WTC11 (cell line): ENCODE data around the gene CDK2. TPM values are rescaled to one million over a fixed set of nuclear protein-coding genes. Genes with fewer than 3 reads are reported as not detected.

Source experiments
- ATAC-seq: fragments of 200-7000 bp; cut with Tn5 transposase; 2 replicates; pipeline ENCODE4 v1.10.0; 2021; ENCODE audit warnings: mild to moderate bottlenecking, moderate library complexity
- CTCF ChIA-PET: fragments of 300-600 bp; sonication (Branson Sonifier 250); formaldehyde crosslinking; loops from one replicate; lab custom pipeline; 2021; ENCODE audit warnings: antibody characterized with exemption; lab: Charles Lee
- POLR2A ChIA-PET: fragments of 350-600 bp; sonication (Branson Sonifier 250); formaldehyde crosslinking; loops from one replicate; lab custom pipeline; 2021; ENCODE audit warnings: antibody characterized with exemption; lab: Charles Lee
- DNase-seq: peaks from one replicate; pipeline ENCODE4 v3.0.0; 2021; ENCODE audit warnings: low spot score
- H3K27ac Mint-ChIP-seq: 2 replicates; pipeline ENCODE4 v1.8.0; 2021; ENCODE audit warnings: mixed read lengths
- H3K27me3 Mint-ChIP-seq: 2 replicates; pipeline ENCODE4 v1.8.0; 2021; ENCODE audit warnings: low read depth, mild to moderate bottlenecking, moderate library complexity, mixed read lengths
- H3K36me3 Mint-ChIP-seq: 2 replicates; pipeline ENCODE4 v1.8.0; 2021; ENCODE audit warnings: mixed read lengths
- H3K4me1 Mint-ChIP-seq: 2 replicates; pipeline ENCODE4 v1.8.0; 2022; ENCODE audit warnings: mixed read lengths
- H3K4me3 Mint-ChIP-seq: 2 replicates; pipeline ENCODE4 v1.8.0; 2021; ENCODE audit warnings: mild to moderate bottlenecking, moderate library complexity, mixed read lengths
- H3K9me3 Mint-ChIP-seq: 2 replicates; pipeline ENCODE4 v1.8.0; 2021; ENCODE audit warnings: mixed read lengths
- CDX4 ChIP-seq: fragments of 250-450 bp; sonication (Bioruptor Pico); IDR thresholded peaks from 2 replicates; pipeline ENCODE4 v1.9.0; 2021; ENCODE audit warnings: moderate library complexity, mild to moderate bottlenecking, inconsistent platforms, borderline replicate concordance
- ELF4 ChIP-seq: sonication (generic); formaldehyde crosslinking; IDR thresholded peaks from 2 replicates; pipeline ENCODE4 v1.8.1; 2022; ENCODE audit warnings: low read depth, mild to moderate bottlenecking, moderate library complexity, missing genetic modification reagents
- ETV6 ChIP-seq: sonication (generic); formaldehyde crosslinking; IDR thresholded peaks from 2 replicates; pipeline ENCODE4 v1.8.1; 2022; ENCODE audit warnings: mild to moderate bottlenecking, missing genetic modification reagents
- FOXP1 ChIP-seq: sonication (generic); formaldehyde crosslinking; IDR thresholded peaks from 2 replicates; pipeline ENCODE4 v1.8.0; 2022; ENCODE audit warnings: missing genetic modification reagents, mild to moderate bottlenecking, moderate library complexity, borderline replicate concordance
- GABPB1 ChIP-seq: sonication (generic); formaldehyde crosslinking; IDR thresholded peaks from 2 replicates; pipeline ENCODE4 v1.8.1; 2023; ENCODE audit warnings: mild to moderate bottlenecking, missing genetic modification reagents
- JUN ChIP-seq: sonication (generic); formaldehyde crosslinking; IDR thresholded peaks from 2 replicates; pipeline ENCODE4 v1.8.0; 2023; ENCODE audit warnings: mild to moderate bottlenecking, missing genetic modification reagents
- MYBL2 ChIP-seq: sonication (generic); formaldehyde crosslinking; IDR thresholded peaks from 2 replicates; pipeline ENCODE4 v1.8.1; 2023; ENCODE audit warnings: mild to moderate bottlenecking, moderate library complexity, missing genetic modification reagents
- NFE2L1 ChIP-seq: sonication (generic); formaldehyde crosslinking; IDR thresholded peaks from 2 replicates; pipeline ENCODE4 v1.8.1; 2023; ENCODE audit warnings: missing genetic modification reagents
- OVOL2 ChIP-seq: fragments of 250-450 bp; sonication (Bioruptor Pico); IDR thresholded peaks from 2 replicates; pipeline ENCODE4 v1.9.0; 2021; ENCODE audit warnings: mild to moderate bottlenecking, borderline replicate concordance
- PREB ChIP-seq: sonication (generic); formaldehyde crosslinking; IDR thresholded peaks from 2 replicates; pipeline ENCODE4 v1.8.1; 2022; ENCODE audit warnings: mild to moderate bottlenecking, missing genetic modification reagents, moderate library complexity, borderline replicate concordance
- PRRX2 ChIP-seq: fragments of 250-450 bp; sonication (Bioruptor Pico); IDR thresholded peaks from 2 replicates; pipeline ENCODE4 v1.8.0; 2021; ENCODE audit warnings: mild to moderate bottlenecking
- SOX15 ChIP-seq: fragments of 250-450 bp; sonication (Bioruptor Pico); IDR thresholded peaks from 2 replicates; pipeline ENCODE4 v1.9.0; 2021; ENCODE audit warnings: mild to moderate bottlenecking
- SP1 ChIP-seq: sonication (generic); formaldehyde crosslinking; conservative IDR thresholded peaks from 2 replicates; pipeline ENCODE4 v1.8.1; 2022; ENCODE audit warnings: missing genetic modification reagents
- TCF7 ChIP-seq: sonication (generic); formaldehyde crosslinking; IDR thresholded peaks from 2 replicates; pipeline ENCODE4 v1.8.0; 2022; ENCODE audit warnings: mild to moderate bottlenecking, low read depth, missing genetic modification reagents, moderate library complexity
- TP53 ChIP-seq: sonication (generic); formaldehyde crosslinking; IDR thresholded peaks from 2 replicates; pipeline ENCODE4 v1.8.1; 2023; ENCODE audit warnings: mild to moderate bottlenecking, missing genetic modification reagents
- ZBTB21 ChIP-seq: sonication (generic); formaldehyde crosslinking; IDR thresholded peaks from 2 replicates; pipeline ENCODE4 v1.8.1; 2023; ENCODE audit warnings: mild to moderate bottlenecking, missing genetic modification reagents, borderline replicate concordance
- ZNF138 ChIP-seq: sonication (generic); formaldehyde crosslinking; conservative IDR thresholded peaks from 2 replicates; pipeline ENCODE4 v1.8.1; 2022; ENCODE audit warnings: mild to moderate bottlenecking, moderate library complexity, missing genetic modification reagents
- ZNF232 ChIP-seq: sonication (generic); formaldehyde crosslinking; IDR thresholded peaks from 2 replicates; pipeline ENCODE4 v1.8.0; 2022; ENCODE audit warnings: mild to moderate bottlenecking, missing genetic modification reagents
- ZNF317 ChIP-seq: sonication (generic); formaldehyde crosslinking; IDR thresholded peaks from 2 replicates; pipeline ENCODE4 v1.8.1; 2023; ENCODE audit warnings: low read depth, mild to moderate bottlenecking, moderate library complexity, missing genetic modification reagents, borderline replicate concordance
- ZNF396 ChIP-seq: fragments of 250-450 bp; sonication (Bioruptor Pico); IDR thresholded peaks from 2 replicates; pipeline ENCODE4 v1.8.0; 2021; ENCODE audit warnings: mild to moderate bottlenecking, moderate library complexity, borderline replicate concordance
- ZNF423 ChIP-seq: fragments of 250-450 bp; sonication (Bioruptor Pico); IDR thresholded peaks from 2 replicates; pipeline ENCODE4 v2.1.2; 2022; ENCODE audit warnings: mild to moderate bottlenecking, moderate library complexity
- total RNA-seq: library from RNA; stranded (reverse); gene quantifications from 3 replicates; pipeline ENCODE4 v1.2.3, GENCODE V29; 2021
- TF ChIP-seq, protein P1 (sequence below): fragments of 250-450 bp; sonication (Bioruptor Pico); IDR thresholded peaks from 2 replicates; pipeline ENCODE4 v1.8.0; 2021; ENCODE audit warnings: mild to moderate bottlenecking
- TF ChIP-seq, protein P2 (sequence below): sonication (generic); formaldehyde crosslinking; IDR thresholded peaks from 2 replicates; pipeline ENCODE4 v1.8.0; 2022; ENCODE audit warnings: mild to moderate bottlenecking, missing genetic modification reagents
- TF ChIP-seq, protein P3 (sequence below): sonication (generic); formaldehyde crosslinking; IDR thresholded peaks from 2 replicates; pipeline ENCODE4 v1.8.0; 2023; ENCODE audit warnings: missing genetic modification reagents, mild to moderate bottlenecking, borderline replicate concordance

The CDK2 gene
- total RNA-seq, 1 experiment from 2014 or later, result 43.1 TPM

GRCh38 chr12:55925870-55926737 lies 40.5 kb upstream of the CDK2 start:
- H3K27ac Mint-ChIP-seq, result peak overlapping the region; percentile 96
- peaks cover 2% of the 10 kb centered on the region for H3K27me3 Mint-ChIP-seq
- ATAC-seq (no peak), DNase-seq (no peak)
- H3K9me3 Mint-ChIP-seq, result no peaks in the 10 kb centered on the region
- no peak for TF ChIP-seq OVOL2
- no peak for TF ChIP-seq CDX4 (CRISPR knock-in tag)
- no peak for TF ChIP-seq SOX15 (CRISPR knock-in tag)
- TF ChIP-seq MYBL2 (CRISPR knock-in tag), result no peak
- TF ChIP-seq, protein P1, sequence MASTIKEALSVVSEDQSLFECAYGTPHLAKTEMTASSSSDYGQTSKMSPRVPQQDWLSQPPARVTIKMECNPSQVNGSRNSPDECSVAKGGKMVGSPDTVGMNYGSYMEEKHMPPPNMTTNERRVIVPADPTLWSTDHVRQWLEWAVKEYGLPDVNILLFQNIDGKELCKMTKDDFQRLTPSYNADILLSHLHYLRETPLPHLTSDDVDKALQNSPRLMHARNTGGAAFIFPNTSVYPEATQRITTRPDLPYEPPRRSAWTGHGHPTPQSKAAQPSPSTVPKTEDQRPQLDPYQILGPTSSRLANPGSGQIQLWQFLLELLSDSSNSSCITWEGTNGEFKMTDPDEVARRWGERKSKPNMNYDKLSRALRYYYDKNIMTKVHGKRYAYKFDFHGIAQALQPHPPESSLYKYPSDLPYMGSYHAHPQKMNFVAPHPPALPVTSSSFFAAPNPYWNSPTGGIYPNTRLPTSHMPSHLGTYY, result no peak
- TF ChIP-seq GABPB1 (CRISPR knock-in tag), result no peak
- no peak for TF ChIP-seq ZNF138 (CRISPR knock-in tag)
- no peak for TF ChIP-seq ELF4 (CRISPR knock-in tag)
- TF ChIP-seq TP53 (CRISPR knock-in tag), result no peak
- TF ChIP-seq ETV6 (CRISPR knock-in tag), result no peak
- peak overlapping the region; percentile 94 for H3K4me3 Mint-ChIP-seq
- ChIA-PET POLR2A (interaction anchor here (0.9 to 2.7 kb wide), 4 partner anchors 47 to 197 kb away, joined by 3 to 16 read pairs (median 4); partner anchors contain the start of genes DNAJC14, ORMDL2, RAB5B and SARNP), CTCF (interaction anchor here (0.8 to 5.0 kb wide), 15 partner anchors 8 to 280 kb away, joined by 3 to 32 read pairs (median 3); partner anchors contain the start of genes DNAJC14, ORMDL2, RAB5B and SARNP)
- H3K36me3 Mint-ChIP-seq, result peaks cover 26% of the 10 kb centered on the region
- H3K4me1 Mint-ChIP-seq, result peaks cover 37% of the 10 kb centered on the region

DNA sequence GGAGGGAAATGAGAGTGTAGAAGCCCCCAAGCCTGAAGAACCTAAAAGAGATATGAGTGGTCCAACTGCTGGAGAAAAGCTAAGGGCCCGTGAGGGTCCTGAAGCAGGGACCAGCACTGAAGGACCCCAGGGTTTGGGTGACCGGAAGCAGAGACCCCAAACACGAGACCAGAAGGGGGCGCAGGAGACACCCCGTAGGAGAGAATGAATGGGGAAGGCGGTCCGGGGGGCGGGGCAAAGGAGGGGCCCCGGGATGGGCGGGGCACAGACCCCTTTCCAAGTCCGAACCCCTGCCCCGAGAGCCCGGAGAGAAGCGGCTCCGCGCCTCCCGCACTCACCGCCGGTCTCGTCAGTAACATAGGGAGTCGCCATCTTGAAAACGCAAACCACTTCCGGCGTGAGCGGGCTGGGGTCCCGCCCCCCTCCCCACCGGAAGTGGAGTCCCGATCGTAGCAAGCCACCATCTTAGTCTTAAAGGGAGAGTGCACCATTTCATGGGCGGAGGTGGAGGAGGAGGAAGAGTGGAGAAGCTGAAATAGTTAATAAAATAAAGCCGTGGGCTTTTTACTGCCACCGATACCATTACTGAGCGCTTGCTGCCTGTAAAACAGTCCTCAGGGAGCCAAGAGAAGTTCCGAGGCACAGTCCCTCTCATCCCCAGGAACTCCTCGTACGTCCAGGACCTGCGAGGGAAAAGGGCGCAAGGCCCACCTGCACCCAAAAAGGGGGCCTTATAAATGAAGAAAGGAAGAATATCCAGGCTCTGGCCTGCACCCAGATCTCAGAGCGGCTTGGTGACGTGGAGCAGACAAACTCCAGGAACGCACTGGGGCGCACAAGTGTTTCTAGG lies 39.7 kb upstream of the CDK2 start:
- peaks cover 42% of the 10 kb centered on the region for H3K4me1 Mint-ChIP-seq
- peak overlapping the region; percentile 94 for H3K4me3 Mint-ChIP-seq
- POLR2A ChIA-PET, result interaction anchor here (0.5 to 2.7 kb wide), 7 partner anchors 47 to 198 kb away, joined by 3 to 16 read pairs (median 4); partner anchors contain the start of genes DNAJC14, ORMDL2, PA2G4 and RAB5B
- no peaks in the 10 kb centered on the region for H3K9me3 Mint-ChIP-seq
- H3K27me3 Mint-ChIP-seq, result peaks cover 10% of the 10 kb centered on the region
- H3K36me3 Mint-ChIP-seq, result peaks cover 26% of the 10 kb centered on the region
- CTCF ChIA-PET, result interaction anchor here (0.7 to 5.0 kb wide), 22 partner anchors 8 to 279 kb away, joined by 3 to 32 read pairs (median 4); partner anchors contain the start of genes DNAJC14, ORMDL2, RAB5B and SARNP
- DNase-seq, result peak; percentile 95
- H3K27ac Mint-ChIP-seq, result peak overlapping the region; percentile 96
- peak; percentile 56 for ATAC-seq
- no peak for TF ChIP-seq TCF7
- TF ChIP-seq, protein P2, sequence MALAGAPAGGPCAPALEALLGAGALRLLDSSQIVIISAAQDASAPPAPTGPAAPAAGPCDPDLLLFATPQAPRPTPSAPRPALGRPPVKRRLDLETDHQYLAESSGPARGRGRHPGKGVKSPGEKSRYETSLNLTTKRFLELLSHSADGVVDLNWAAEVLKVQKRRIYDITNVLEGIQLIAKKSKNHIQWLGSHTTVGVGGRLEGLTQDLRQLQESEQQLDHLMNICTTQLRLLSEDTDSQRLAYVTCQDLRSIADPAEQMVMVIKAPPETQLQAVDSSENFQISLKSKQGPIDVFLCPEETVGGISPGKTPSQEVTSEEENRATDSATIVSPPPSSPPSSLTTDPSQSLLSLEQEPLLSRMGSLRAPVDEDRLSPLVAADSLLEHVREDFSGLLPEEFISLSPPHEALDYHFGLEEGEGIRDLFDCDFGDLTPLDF (CRISPR knock-in tag), result no peak
- TF ChIP-seq ZNF317, result no peak
- TF ChIP-seq ZNF138 (CRISPR knock-in tag), result no peak
- no peak for TF ChIP-seq ZBTB21 (CRISPR knock-in tag)
- TF ChIP-seq JUN (CRISPR knock-in tag), result no peak
- TF ChIP-seq GABPB1 (CRISPR knock-in tag), result peak; percentile 53; the same call in 1 of the 2 replicates
- no peak for TF ChIP-seq ZNF396 (CRISPR knock-in tag)
- peak; percentile 44; the same call in 1 of the 2 replicates for TF ChIP-seq MYBL2 (CRISPR knock-in tag)
- TF ChIP-seq, protein P3, sequence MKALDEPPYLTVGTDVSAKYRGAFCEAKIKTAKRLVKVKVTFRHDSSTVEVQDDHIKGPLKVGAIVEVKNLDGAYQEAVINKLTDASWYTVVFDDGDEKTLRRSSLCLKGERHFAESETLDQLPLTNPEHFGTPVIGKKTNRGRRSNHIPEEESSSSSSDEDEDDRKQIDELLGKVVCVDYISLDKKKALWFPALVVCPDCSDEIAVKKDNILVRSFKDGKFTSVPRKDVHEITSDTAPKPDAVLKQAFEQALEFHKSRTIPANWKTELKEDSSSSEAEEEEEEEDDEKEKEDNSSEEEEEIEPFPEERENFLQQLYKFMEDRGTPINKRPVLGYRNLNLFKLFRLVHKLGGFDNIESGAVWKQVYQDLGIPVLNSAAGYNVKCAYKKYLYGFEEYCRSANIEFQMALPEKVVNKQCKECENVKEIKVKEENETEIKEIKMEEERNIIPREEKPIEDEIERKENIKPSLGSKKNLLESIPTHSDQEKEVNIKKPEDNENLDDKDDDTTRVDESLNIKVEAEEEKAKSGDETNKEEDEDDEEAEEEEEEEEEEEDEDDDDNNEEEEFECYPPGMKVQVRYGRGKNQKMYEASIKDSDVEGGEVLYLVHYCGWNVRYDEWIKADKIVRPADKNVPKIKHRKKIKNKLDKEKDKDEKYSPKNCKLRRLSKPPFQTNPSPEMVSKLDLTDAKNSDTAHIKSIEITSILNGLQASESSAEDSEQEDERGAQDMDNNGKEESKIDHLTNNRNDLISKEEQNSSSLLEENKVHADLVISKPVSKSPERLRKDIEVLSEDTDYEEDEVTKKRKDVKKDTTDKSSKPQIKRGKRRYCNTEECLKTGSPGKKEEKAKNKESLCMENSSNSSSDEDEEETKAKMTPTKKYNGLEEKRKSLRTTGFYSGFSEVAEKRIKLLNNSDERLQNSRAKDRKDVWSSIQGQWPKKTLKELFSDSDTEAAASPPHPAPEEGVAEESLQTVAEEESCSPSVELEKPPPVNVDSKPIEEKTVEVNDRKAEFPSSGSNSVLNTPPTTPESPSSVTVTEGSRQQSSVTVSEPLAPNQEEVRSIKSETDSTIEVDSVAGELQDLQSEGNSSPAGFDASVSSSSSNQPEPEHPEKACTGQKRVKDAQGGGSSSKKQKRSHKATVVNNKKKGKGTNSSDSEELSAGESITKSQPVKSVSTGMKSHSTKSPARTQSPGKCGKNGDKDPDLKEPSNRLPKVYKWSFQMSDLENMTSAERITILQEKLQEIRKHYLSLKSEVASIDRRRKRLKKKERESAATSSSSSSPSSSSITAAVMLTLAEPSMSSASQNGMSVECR (CRISPR knock-in tag), result no peak
- TF ChIP-seq PRRX2 (CRISPR knock-in tag), result no peak
- TF ChIP-seq ZNF232 (CRISPR knock-in tag), result no peak
- TF ChIP-seq NFE2L1 (CRISPR knock-in tag), result 0 out of 2 replicates have a peak, but pooled peaks have one; percentile 2
- TF ChIP-seq SP1 (CRISPR knock-in tag), result peak; percentile 80; the same call in 1 of the 2 replicates
- TF ChIP-seq PREB (CRISPR knock-in tag), result no peak
- TF ChIP-seq ZNF423 (CRISPR knock-in tag), result no peak
- no peak for TF ChIP-seq FOXP1
